Skeletal muscle cell (primary cell): Measurements from ENCODE around the gene UBE2L6.
"Not testable (repeated sequence)": the region's sequence is repeated elsewhere in the genome, so short reads cannot be mapped to it uniquely, and the experiment has no call there.

Experiments used
- DNase-seq: peaks from one replicate; pipeline ENCODE4 v3.0.0-alpha.2; 2010; ENCODE audit warnings: low read depth
- H3K4me3 ChIP-seq: 2 replicates; pipeline ENCODE4 v1.5.1; 2011; ENCODE audit warnings: low read depth, mild to moderate bottlenecking, control low read depth, low read length, moderate library complexity

The UBE2L6 gene

DNA sequence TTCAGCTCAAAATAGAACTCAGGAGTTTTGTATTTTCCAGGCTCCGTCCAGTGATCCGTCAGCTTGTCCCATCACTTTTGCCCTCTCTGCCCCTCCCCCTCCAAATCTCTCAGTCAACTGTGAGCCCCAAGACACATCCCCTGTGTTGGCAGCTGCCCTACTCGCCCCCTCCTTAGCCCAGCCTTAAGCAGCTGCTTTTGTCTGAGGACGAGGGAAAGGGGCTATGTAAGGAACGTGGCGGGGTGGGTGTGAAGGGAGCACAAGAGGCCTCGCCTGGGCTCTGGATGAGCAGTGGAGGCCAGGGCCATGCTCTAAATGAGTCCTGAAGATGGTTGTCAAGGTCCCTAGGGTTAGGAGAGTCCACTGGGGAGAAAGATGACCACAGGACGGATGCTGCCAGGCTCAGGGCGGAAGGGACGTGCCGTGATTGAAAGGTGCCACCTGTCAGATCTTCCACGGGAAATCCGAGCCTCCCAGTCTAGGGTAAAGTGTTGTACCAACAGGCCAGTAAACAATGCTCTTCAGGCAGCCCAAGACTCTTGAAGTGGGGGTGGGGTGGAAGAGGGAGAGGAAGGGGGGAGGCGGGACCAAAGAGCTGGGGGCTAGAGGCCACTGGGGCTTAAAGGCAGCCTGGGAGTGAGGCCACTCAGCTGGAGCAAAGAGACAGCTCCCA is 30.4 kb downstream of the UBE2L6 start, which contains the start of gene SMTNL1:
SMTNL1 (plus strand) TSS at position 649 of the 673 bp plus-strand sequence. CDS start 5,048 bp downstream, outside the sequence.
- DNase-seq, result no peak
- no peak within 1 kb of the TSS for H3K4me3 ChIP-seq

- DNase-seq, H3K4me3 ChIP-seq: not testable (repeated sequence)
Measured at GRCh38 chr11:57534449-57534848, 33.0 kb downstream of the UBE2L6 start.

DNA sequence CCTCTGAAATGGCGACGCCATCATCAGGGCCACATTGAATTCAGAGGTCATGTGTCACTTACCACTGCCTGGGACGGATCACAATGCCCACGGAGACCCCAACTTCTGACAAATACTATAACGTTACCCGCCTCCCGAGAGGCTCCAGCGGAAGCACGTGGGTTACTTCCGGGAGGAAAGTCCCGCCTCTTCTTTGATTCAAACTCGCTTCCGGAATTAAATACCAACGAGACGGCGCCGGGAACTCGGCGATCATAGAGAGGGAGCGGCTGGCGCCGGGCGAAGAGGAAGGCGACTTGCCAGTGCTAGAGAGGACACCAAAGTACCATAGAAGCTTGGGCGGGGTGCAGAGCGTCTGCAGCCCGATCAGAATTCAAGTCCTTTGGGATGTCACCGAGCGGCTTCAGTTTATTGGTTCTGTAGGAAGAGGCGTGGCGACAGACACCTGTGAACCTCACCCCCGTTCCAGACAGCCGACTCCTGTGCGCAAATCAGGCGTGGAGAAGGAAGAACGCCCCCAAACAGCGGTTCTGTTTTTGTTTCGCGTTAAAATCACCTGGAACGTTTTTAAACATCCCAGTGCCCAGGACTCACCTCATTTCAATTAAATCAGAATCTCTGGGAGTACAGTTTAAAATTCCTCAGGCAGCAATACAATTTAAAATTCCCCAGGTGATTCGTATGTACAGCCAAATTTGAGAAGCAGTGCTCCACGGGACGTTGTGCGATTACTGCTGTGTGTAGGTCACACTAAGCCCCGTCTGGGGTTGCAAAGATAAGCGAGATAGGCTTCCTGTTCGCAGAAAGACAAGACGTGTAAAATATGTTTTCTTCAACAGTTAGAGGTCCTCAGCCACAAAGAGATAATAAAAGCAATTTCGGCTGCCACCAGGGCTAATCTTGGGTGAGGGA is 36.6 kb downstream of the UBE2L6 start, which contains the start of gene TIMM10:
TIMM10 (minus strand) TSS at position 159 of the 912 bp plus-strand sequence. CDS start 565 bp downstream, outside the sequence.
- peak within 1 kb of the TSS; percentile 75 for H3K4me3 ChIP-seq
- DNase-seq, result peak; percentile 91

DNA sequence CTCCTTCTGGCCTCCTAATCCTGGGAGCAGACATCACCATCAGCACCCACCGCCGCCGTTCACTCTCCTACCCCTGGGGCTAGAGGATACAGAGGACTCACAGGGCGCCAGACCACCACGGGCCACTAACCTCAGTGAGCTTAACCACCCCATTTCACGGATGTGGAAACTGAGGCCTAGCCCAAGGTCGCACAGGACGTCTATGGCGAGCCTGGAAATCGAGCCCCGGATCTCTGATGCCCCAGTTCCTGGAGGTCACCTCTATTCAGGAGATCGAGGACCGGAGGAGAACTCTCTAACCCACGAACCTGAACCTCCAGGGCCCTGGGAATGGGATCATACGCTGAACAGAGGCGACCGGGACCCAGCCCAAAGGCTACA is 37.3 kb downstream of the UBE2L6 start:
- peak overlapping the region; percentile 75 for H3K4me3 ChIP-seq

DNA sequence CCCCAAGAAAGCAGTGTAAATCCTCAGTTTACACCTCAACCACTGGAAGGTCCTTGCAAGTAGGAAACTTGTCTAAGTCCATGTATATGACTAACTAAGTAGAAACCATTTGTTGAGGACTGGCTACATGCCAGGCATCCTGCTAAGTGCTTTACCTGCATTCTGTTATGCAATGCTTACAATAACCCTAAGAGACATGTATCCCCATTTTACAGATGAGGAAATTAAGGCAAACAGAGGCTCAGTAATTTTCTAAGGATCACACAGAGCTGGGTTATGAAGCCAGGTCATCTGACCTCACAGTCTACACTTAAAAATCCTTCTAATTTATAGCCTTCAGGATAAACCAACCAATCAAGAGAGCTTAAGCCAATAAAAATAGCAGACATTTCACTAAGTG is 38.5 kb downstream of the UBE2L6 start:
- DNase-seq, result no peak
- H3K4me3 ChIP-seq, result no peak overlapping the region

More for the DNA sequence above, 37.3 kb downstream of the UBE2L6 start:
- no peak for DNase-seq

GRCh38 chr11:57527056-57527631 is 40.3 kb downstream of the UBE2L6 start:
- DNase-seq, result no peak
- no peak overlapping the region for H3K4me3 ChIP-seq

DNA sequence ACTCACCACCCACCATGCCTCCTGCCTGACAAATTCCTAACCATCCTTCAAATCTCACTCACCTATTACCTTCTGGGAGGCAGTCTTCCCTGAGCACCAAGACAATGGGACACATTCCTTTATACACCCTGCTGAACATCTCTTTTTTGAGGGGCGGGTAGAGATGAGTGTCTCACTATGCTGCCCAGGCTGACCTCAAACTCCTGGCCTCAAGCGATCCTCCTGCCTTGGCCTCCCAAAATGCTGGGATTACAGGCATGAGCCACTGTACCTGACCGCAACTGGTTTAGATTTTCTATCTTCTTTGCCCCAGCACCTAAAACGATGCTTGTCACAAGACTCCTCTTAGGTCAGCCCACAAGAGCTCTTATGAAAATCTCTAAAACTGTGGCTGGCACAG is 44.1 kb downstream of the UBE2L6 start:
- H3K4me3 ChIP-seq, result no peak overlapping the region

DNA sequence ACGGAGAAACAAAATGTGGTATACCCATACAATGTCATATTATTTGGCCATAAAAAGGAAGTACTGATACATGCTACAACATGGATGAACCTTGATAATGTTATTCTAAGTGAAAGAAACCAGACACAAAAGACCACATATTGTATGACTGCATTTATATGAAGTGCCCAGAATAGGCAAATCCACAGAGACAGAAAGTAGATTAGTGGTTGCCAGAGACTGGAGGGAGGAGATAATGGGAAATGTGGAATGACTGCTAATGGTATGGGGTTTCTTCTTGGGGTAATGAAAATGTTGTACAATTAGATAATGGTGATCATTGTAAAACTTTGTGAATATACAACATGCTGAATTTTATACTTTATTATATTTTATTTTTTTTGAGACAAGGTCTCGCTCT is 46.4 kb downstream of the UBE2L6 start:
- H3K4me3 ChIP-seq, result no peak overlapping the region
- no peak for DNase-seq

More for the DNA sequence above, 44.1 kb downstream of the UBE2L6 start:
- no peak for DNase-seq

- H3K4me3 ChIP-seq, result peak overlapping the region; percentile 90
- DNase-seq, result no peak
Measured at GRCh38 chr11:57516061-57516443, 51.4 kb downstream of the UBE2L6 start.

- H3K4me3 ChIP-seq, result peak within 1 kb of the TSS; percentile 90
- DNase-seq, result no peak
Measured at GRCh38 chr11:57515332-57516060, 52.0 kb downstream of the UBE2L6 start, which contains the start of gene SLC43A1. SLC43A1 (minus strand) TSS chr11:57515702; CDS start chr11:57514111, 1,591 bp downstream.

DNA sequence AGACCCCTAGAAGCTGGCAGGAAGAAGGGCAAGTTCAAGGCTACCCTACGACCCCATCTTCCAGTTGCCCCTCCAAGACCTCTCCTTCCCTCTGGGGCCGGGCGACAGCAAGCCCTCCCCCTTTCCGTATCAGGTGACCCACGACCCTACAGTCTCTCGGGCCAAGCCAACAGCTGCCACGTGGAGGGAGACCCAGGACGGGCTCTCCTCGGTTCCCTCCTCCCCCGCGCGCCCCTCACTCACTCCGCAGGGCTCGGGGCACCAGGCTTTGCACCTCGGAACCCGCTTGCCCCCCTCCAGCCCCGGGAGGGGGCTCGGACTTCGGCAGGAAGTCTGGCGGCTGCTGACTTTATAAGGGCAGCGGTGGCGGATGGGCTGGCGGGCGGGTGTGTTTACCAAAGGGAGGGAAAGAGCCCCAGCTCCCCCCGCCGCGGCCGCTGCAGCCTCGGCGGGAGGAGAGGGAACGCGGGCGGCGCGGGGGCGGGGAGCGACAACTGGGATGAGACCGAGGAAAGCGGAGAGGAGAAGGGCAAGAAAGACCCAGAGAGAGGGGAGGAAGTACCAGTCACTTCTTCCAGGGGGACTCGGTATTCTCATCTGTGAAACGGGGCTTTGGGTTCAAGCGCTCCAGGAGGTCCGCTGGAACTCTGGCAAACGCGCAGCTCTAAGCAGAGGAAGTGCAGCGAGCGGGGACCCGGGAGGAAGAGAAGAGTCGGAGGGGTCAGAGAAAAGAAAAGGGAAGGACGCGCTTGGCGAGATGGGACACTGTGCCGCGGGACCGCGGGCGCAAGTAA is 52.7 kb downstream of the UBE2L6 start:
- peak overlapping the region; percentile 90 for H3K4me3 ChIP-seq
- no peak for DNase-seq

DNA sequence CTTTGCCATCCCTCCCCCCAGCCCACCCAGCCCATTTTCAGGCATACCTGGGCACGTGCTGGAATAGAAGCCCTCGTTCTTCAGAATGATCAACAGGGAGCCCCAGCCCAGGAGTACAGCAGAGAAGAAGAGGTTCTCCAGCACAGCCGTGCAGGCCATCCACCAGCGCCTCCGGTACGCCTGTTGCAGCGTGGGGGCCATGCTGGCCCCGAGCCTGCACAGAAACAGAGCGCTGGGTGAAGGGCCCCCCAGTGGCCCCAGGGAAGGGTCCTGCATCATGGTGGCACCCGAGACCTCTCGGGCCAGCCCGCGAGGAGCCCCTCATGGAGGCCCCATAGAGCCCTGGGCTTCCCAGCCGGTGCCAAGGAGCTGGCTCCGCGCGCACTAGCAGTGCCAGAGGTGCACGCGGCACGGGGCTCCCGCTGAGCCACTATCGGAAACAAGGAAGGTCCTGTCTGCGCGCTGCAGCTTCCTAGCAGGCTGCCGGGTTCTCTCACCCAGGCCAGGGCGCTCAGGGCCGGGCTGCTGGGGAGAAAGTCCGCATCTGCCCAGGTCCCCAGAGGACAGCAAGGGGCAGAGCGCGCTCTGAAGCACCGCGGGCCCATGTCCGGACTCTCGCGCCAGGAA is 53.4 kb downstream of the UBE2L6 start:
- DNase-seq, result no peak
- peak overlapping the region; percentile 90 for H3K4me3 ChIP-seq

GRCh38 chr11:57513452-57513795 is 54.0 kb downstream of the UBE2L6 start:
- no peak overlapping the region for H3K4me3 ChIP-seq

GRCh38 chr11:57512646-57513451 is 54.6 kb downstream of the UBE2L6 start:
- H3K4me3 ChIP-seq, result no peak overlapping the region
- DNase-seq, result no peak

More at GRCh38 chr11:57513452-57513795, 54.0 kb downstream of the UBE2L6 start:
- no peak for DNase-seq

- no peak overlapping the region for H3K4me3 ChIP-seq
- DNase-seq, result no peak
Measured at GRCh38 chr11:57511741-57512430, 55.6 kb downstream of the UBE2L6 start.

- DNase-seq, result no peak
- no peak overlapping the region for H3K4me3 ChIP-seq
Measured at GRCh38 chr11:57508341-57509170, 58.9 kb downstream of the UBE2L6 start.
